Fibroblast of peridontal ligament (primary cell): ENCODE results near the gene MEFV.
"Not testable (repeated sequence)": the region's sequence is repeated elsewhere in the genome, so short reads cannot be mapped to it uniquely, and the experiment has no call there.

Source experiments
- DNase-seq: peaks from one replicate; pipeline ENCODE4 v3.0.0-alpha.2; 2010; ENCODE audit errors: extremely low read depth

Gene MEFV, protein sequence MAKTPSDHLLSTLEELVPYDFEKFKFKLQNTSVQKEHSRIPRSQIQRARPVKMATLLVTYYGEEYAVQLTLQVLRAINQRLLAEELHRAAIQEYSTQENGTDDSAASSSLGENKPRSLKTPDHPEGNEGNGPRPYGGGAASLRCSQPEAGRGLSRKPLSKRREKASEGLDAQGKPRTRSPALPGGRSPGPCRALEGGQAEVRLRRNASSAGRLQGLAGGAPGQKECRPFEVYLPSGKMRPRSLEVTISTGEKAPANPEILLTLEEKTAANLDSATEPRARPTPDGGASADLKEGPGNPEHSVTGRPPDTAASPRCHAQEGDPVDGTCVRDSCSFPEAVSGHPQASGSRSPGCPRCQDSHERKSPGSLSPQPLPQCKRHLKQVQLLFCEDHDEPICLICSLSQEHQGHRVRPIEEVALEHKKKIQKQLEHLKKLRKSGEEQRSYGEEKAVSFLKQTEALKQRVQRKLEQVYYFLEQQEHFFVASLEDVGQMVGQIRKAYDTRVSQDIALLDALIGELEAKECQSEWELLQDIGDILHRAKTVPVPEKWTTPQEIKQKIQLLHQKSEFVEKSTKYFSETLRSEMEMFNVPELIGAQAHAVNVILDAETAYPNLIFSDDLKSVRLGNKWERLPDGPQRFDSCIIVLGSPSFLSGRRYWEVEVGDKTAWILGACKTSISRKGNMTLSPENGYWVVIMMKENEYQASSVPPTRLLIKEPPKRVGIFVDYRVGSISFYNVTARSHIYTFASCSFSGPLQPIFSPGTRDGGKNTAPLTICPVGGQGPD

DNA sequence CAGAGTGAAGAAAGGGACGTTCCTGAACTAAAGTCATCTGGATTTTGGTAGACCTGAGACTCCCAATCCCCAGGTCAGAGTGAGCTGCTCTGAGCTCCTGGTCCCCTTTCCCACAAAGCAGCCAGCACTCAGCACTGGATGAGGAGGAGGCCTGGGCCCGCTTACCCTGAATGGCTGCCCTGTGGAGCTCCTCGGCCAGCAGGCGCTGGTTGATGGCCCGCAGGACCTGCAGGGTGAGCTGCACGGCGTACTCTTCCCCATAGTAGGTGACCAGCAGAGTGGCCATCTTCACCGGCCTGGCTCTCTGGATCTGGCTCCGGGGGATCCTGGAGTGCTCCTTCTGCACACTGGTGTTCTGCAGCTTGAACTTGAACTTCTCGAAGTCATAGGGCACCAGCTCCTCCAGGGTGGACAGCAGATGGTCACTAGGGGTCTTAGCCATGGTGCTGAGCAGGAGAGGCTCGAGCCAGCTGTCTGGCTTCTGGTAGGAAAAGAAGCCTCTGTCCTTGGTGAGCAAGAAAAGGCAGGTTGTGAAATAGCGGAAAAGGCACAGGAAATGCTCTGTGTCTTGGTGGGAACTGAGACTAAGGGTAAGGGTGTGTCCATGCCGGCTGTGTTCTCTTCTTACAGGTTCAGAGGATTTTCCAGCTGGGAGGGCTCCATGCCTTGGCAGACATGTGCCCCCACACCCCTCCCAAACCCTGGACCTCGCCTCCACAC, at the start of gene MEFV:
Gene MEFV, minus strand, starts transcription at position 488 of the 720 bp plus-strand sequence. Its CDS starts 46 bp downstream, at position 442.
- no peak for DNase-seq

- DNase-seq: no peak
Measured at GRCh38 chr16:3306078-3306477, 49.6 kb upstream of the MEFV start.

DNA sequence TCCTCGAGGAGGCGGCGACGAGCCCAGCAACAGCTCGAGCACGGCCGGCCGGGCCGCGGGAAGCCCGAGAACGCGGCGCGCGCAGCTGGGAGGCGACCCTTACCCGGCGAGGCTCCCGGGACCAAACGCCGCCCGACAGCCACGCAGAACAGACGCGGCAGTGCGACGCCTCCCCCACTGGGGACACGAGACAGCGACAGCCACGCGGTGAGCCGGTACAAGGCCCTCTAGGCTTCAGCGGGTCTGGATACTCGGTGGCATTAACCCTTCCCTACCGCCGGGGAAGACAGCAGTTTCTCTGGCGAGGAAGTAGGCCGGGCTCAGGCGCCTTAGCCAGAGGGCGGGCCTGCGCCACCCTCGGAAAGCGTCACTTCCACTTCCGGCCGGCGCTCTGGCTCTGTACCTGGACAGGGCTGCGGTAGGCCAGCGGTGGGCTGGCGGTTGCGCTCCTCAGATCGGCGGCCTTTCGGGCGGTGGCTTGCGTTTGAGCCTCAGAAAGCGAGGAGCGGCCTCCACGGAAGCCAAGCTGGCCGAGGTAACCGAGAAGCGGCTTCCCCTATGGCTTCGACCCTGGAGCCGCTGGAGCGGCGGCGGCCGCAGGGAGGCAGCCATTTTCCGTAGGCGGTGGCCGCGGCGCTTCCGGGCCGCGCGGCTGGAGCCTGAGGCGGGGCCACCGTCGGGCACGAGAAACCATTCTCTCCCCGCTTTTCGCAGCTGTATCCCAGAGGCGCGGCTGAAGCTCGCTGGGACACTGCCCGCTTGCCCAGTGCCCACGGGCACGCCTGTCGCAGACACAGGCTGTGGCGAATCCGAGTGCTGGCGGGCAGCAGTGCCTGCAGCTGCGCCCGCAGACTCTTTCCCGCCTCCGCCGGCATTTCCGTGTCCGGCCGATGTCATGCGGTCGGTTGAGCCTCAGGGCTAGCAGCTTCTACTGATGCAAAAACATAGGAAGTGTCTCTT, 49.0 kb upstream of the MEFV start, which contains the start of the genes TIGD7 and ZNF75A:
Gene TIGD7, minus strand, starts transcription at position 322 of the 960 bp plus-strand sequence. CDS start 4,816 bp downstream, outside the sequence.
Gene ZNF75A, plus strand, starts transcription at position 389 of the 960 bp plus-strand sequence. CDS start 2,932 bp downstream, outside the sequence.
- DNase-seq: peak; percentile 86

- peak; percentile 18 for DNase-seq
Measured at GRCh38 chr16:3304370-3304769, 47.9 kb upstream of the MEFV start.

- no peak for DNase-seq
Measured at GRCh38 chr16:3295783-3296182, 39.4 kb upstream of the MEFV start.

- DNase-seq: no peak
Measured at GRCh38 chr16:3295209-3295608, 38.8 kb upstream of the MEFV start.

DNA sequence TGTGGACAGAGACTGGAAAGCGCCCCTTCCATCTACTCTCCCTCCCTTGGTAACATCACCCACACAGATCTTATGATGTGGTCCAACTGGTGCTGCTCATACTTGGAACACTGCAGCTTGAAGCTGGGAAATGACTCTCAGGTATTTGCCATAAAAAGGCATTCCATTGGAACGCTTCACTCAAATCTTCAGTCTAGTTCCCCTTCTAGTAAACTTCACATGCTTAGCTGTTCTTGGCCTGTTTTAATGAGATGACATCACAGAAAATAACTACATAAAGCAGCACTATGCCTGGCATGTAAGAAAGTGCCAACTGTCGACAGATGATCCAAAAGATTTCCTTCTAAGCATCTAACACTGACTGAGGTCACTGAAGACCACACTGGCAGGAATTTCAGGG, 36.2 kb upstream of the MEFV start:
- peak; percentile 9 for DNase-seq

DNA sequence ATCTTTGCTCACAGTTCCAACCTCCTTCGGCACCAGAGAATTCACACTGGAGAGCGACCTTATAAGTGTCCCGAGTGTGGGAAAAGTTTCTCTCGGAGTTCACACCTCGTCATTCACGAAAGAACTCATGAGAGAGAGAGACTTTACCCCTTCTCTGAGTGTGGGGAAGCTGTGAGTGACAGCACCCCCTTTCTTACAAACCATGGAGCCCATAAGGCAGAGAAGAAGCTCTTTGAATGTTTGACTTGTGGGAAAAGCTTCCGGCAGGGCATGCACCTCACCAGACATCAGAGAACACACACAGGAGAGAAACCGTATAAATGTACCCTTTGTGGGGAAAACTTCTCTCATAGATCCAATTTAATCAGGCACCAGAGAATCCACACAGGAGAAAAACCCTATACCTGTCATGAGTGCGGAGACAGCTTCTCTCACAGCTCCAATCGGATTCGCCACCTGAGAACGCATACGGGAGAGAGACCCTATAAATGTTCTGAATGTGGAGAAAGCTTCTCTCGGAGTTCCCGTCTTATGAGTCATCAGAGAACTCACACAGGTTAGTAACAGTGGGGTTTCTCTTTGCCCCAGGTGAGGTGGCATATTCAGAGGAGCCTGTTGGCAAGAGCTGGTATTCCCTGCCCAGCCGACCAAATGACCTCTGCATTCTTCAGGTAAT, 33.7 kb upstream of the MEFV start:
- DNase-seq: no peak

GRCh38 chr16:3285131-3285530, 28.7 kb upstream of the MEFV start:
- no peak for DNase-seq

DNA sequence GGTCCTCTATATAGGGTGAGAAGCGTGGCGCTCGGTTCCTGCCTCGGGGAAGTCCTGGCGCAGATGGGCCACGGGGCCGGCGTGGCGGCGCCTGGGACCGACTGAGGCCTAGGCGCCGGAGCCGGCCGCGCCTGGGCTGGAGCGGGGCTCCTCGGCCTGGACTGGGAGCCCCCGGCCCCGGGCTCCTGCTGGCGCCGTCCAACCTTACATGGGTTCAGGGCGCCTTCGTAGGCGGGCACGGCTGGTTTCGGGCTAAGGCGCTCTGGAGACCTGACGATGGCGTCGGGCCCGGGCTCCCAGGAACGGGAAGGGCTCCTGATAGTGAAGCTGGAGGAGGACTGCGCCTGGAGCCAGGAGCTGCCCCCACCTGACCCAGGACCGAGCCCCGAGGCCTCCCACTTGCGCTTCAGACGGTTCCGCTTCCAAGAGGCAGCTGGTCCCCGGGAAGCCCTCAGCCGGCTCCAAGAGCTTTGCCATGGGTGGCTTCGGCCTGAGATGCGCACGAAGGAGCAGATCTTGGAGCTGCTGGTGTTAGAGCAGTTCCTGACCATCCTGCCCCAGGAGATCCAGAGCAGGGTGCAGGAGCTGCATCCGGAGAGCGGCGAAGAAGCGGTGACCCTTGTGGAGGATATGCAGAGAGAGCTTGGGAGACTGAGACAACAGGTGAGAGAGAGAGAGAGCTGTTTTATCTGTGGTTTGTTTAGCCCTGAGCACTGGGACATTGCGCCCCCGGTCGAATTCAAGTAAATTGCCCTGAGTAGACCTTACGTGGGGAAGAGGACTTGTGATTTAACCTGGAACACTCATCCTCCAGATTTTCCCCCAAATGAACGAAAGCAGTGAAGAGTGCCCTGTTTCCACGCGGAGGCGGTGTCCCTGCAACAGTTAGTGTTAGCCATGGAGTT, 27.4 kb upstream of the MEFV start:
- no peak for DNase-seq

DNA sequence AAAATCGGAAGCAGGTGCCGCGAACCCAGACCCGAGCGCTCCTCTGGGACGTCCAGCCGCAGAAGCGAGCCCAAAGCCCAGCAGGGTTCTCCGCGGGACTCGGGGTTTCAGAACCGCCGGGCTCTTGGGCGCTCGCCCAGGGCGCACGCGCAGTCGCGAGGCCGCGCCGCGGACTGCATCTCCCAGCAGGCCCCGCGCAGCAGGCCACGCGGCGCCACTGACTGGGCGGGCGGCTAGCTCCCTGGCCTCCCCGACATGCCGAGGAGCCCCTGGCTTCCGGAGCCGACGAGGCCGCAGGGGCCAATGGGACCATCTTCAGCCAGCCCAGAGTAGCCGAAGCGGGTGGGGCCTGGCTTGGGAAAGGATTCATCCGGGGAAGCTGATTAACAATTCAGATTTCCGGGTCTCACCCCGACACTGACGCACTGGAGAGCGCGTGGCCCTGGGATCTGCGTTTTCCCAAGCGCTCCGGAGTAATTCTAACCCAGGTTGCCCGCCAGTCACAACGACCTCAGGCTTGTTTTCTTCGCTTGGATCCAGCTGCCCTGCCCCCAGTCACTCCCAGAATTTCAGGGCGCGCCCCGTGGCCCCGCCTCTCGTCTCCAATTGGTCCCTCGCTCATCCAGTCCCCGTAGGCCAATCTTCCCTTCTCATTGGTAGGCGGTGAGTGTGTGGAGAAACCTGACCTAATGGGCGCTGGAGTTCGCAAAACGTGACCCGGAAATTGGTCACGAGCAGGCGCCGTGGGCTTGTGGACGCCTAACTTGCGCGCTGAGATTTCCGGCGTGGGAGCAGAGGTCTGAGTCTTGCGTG, 26.5 kb upstream of the MEFV start, which contains the start of gene ZNF263:
Gene ZNF263, plus strand, starts transcription at position 762 of the 813 bp plus-strand sequence. CDS start 328 bp downstream, outside the sequence.
- peak; percentile 98 for DNase-seq

DNA sequence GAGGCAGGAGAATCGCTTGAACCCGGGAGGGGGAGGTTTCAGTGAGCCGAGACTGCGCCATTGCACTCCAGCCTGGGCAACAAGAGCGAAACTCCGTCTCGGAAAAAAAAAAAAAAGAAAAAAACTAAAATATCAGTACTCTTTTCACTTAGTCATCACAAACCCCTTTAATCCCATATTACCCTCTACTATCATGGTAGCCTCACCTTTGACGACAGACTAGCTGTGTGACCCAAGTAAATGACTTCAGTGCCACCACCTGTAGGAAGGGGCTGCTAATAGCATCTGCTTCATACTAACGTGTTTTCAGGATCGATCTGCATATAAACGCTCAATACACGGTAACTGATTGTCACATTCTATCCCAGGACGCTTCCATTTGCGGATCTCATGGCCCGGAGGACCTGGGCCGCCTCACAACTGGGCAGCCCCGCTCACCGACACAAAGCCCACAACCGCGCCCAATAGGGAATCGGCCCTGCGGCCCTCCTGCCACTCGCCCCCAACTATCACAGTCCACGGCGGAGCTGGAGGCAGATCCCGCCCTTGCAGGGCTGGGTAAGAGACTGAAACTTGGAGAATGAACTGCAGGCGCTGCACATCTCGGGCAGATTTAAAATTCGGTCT, 25.8 kb upstream of the MEFV start:
- DNase-seq: no peak

- DNase-seq: no peak
Measured at GRCh38 chr16:3281222-3281820, 24.9 kb upstream of the MEFV start.

GRCh38 chr16:3276679-3277078, 20.2 kb upstream of the MEFV start:
- DNase-seq: no peak

DNA sequence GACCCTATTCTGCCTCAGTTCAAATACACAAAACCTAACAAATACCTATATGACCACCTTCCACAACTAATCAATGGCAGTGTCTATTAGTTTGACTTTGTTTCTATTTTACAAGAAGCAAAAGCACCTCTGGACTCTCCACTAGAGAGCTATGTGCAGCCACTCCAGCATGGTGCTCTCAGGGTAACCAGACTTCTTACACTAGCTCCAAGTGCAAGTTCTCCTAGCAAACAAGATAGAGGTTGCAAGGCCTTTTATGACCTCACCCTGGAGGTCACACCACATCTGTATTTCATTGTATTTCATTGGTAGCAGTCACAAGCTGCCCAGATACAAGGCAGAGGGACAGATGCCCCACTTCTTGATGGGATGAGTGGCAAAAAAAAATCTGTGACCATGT, 18.5 kb upstream of the MEFV start:
- no peak for DNase-seq

DNA sequence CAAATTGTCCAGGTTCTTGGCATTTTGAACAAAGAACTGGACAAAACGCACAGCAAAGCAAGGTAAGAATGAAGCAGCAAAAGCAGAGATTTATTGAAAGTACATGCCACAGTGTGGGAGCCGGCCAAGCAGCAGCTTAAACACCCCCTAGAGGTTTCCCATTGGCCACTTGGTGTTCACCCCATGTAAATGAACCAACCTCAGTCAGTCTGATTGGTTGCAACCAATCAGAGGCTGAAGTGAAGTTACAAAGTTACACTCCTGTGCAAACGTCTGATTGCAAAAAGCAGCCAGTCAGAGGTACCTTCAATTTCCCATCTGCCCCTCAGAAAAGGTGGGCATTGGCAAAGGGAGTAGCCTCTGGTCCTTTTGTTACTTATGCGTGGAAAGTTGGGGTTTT, 18.1 kb upstream of the MEFV start:
- no peak for DNase-seq

GRCh38 chr16:3271281-3271680, 14.8 kb upstream of the MEFV start:
- DNase-seq: not testable (repeated sequence)
